DMS153 treated with DMSO at 0.1 percent for 48 hours (cell line): Measurements from ENCODE around the gene DNAAF5.

Experiments used
- DNase-seq: peaks from one replicate; lab custom pipeline; 2025; ENCODE audit not compliant: unreplicated experiment; lab: John Stamatoyannopoulos, UW

DNAAF5 gene

GRCh38 chr7:726084-726853, at the start of gene DNAAF5:
DNAAF5 (plus strand) TSS chr7:726699; CDS start chr7:726721, 22 bp downstream.
- DNase-seq: peak; percentile 73

- DNase-seq: no peak
Measured at GRCh38 chr7:676972-677385, 49.5 kb upstream of the DNAAF5 start.

- DNase-seq: no peak
Measured at GRCh38 chr7:680411-681127, 45.9 kb upstream of the DNAAF5 start.

GRCh38 chr7:681551-682307, 44.8 kb upstream of the DNAAF5 start:
- no peak for DNase-seq

GRCh38 chr7:682810-683209, 43.7 kb upstream of the DNAAF5 start:
- no peak for DNase-seq

- DNase-seq: no peak
Measured at GRCh38 chr7:683526-684205, 42.8 kb upstream of the DNAAF5 start.

GRCh38 chr7:684416-684815, 42.1 kb upstream of the DNAAF5 start:
- DNase-seq: no peak

- DNase-seq: no peak
Measured at GRCh38 chr7:685540-685939, 41.0 kb upstream of the DNAAF5 start.

GRCh38 chr7:690478-691360, 35.8 kb upstream of the DNAAF5 start:
- no peak for DNase-seq

- DNase-seq: no peak
Measured at GRCh38 chr7:691361-692045, 35.0 kb upstream of the DNAAF5 start.

- no peak for DNase-seq
Measured at GRCh38 chr7:693280-693679, 33.2 kb upstream of the DNAAF5 start.

- no peak for DNase-seq
Measured at GRCh38 chr7:696426-696811, 30.1 kb upstream of the DNAAF5 start.

- DNase-seq: no peak
Measured at GRCh38 chr7:696812-697551, 29.5 kb upstream of the DNAAF5 start.

GRCh38 chr7:698515-699475, 27.7 kb upstream of the DNAAF5 start:
- no peak for DNase-seq

GRCh38 chr7:699476-700170, 26.9 kb upstream of the DNAAF5 start:
- no peak for DNase-seq

- no peak for DNase-seq
Measured at GRCh38 chr7:701086-701671, 25.3 kb upstream of the DNAAF5 start.

GRCh38 chr7:703049-703448, 23.4 kb upstream of the DNAAF5 start:
- no peak for DNase-seq
